GM13976 (cell line): ENCODE measurements around the gene ARL10.

Experiments used
- DNase-seq: peaks from one replicate; pipeline ENCODE4 v3.0.0; 2012; ENCODE audit warnings: low spot score
- in situ Hi-C: fragments of 300-500 bp; cut with MboI; formaldehyde crosslinking; loops from one replicate; pipeline ENCODE4 v1.12.0; 2022; ENCODE audit warnings: low sequenced_read_pairs, mixed read lengths, inconsistent platforms; ENCODE audit not compliant: unreplicated experiment
- TF ChIP-seq, protein P1 (sequence below): IDR thresholded peaks from 2 replicates; pipeline ENCODE4 v1.5.1; 2012; ENCODE audit warnings: borderline replicate concordance, mild to moderate bottlenecking; ENCODE audit not compliant: insufficient read depth; ENCODE audit errors: extremely low read depth, missing control alignments, control extremely low read depth

The ARL10 gene

DNA sequence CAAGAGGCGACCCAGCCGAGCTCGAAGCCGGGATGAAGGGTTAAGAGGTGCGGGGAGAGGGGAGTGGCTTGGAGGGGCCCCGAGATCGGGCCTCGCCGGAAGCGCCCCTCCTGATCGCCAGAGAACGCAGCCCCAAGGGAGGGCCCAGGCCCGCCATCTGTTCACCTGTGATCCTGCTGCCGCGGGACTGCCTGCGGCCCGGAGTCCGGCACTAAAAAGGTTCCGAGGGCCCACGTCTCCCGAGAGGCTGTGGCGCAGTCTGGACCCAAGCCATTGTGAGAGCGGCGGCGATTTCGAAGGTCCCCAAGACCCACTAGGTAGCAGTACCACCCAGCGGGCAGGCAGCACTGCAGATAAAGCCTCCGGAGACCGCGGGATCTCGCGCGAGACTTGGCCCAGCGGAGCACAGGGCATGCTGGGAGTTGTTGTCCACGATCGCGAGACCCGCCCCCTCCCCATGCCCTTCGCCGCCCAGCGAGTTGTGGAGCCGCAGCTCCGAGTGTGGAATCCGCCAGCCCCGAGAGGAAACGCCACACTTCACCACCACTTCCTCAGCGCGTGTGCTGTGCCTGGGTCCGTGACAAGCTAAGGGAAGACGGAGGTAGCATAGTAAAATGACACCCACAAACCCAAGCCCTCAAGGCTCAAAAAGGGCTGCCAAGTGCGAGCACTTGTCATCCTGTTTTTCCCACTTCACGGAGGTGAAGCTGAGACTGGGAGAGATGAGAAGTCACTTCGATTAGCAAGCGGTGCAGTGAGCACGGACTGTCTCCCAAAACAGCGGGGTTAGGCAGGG is 3.7 kb upstream of the ARL10 start, which contains the start of gene KIAA1191:
Gene KIAA1191, minus strand, starts transcription at position 328 of the 796 bp plus-strand sequence. CDS start 2,256 bp downstream, outside the sequence.
- in situ Hi-C loops: no loop called here
- TF ChIP-seq, protein P1, sequence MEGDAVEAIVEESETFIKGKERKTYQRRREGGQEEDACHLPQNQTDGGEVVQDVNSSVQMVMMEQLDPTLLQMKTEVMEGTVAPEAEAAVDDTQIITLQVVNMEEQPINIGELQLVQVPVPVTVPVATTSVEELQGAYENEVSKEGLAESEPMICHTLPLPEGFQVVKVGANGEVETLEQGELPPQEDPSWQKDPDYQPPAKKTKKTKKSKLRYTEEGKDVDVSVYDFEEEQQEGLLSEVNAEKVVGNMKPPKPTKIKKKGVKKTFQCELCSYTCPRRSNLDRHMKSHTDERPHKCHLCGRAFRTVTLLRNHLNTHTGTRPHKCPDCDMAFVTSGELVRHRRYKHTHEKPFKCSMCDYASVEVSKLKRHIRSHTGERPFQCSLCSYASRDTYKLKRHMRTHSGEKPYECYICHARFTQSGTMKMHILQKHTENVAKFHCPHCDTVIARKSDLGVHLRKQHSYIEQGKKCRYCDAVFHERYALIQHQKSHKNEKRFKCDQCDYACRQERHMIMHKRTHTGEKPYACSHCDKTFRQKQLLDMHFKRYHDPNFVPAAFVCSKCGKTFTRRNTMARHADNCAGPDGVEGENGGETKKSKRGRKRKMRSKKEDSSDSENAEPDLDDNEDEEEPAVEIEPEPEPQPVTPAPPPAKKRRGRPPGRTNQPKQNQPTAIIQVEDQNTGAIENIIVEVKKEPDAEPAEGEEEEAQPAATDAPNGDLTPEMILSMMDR: peak; percentile 41
- DNase-seq: peak; percentile 93

DNA sequence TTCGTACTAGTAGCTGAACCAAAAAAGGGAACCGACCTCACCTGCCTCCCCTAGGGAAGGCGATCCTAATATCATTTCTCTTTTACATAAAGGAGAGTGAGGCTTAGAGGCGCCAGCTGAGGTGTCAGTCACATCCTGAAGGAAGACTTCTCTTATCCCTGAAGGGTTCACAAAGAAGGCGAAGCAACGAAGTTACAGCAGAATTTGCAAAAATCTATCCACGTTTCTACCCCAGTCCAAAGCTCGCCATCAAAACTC is 3.1 kb upstream of the ARL10 start:
- in situ Hi-C loops: no loop called here
- TF ChIP-seq, protein P1: no peak
- DNase-seq: no peak

DNA sequence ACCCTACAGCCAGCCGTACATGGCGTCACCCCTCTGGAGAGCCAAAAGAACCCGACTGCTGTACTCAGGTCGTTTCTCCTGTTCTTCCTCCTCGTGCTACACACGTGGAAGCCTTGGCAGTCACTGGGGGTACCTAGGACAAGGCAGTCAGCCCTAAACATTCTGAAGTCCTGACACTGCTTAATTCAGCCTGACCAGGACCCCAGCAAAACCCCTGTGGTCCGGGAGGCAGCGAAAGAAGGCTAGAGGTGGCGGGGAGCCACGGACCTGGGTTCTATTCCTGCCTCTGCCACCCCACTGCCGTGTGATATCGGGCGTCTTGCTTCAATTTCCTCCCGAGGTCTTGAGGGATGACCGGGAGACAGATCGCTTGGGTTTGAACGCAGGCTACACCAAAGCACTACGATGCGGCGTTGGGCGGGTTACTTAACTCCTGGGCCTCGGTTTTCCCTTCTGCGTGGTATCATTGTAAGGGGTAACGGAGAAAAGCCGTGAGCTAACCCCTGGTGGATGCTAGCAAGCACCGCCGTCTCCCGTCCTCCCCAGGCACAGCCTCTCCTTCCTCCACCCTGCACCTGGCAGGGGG is 429 bp upstream of the ARL10 start:
- in situ Hi-C loops: no loop called here
- TF ChIP-seq, protein P1: no peak
- DNase-seq: no peak

DNA sequence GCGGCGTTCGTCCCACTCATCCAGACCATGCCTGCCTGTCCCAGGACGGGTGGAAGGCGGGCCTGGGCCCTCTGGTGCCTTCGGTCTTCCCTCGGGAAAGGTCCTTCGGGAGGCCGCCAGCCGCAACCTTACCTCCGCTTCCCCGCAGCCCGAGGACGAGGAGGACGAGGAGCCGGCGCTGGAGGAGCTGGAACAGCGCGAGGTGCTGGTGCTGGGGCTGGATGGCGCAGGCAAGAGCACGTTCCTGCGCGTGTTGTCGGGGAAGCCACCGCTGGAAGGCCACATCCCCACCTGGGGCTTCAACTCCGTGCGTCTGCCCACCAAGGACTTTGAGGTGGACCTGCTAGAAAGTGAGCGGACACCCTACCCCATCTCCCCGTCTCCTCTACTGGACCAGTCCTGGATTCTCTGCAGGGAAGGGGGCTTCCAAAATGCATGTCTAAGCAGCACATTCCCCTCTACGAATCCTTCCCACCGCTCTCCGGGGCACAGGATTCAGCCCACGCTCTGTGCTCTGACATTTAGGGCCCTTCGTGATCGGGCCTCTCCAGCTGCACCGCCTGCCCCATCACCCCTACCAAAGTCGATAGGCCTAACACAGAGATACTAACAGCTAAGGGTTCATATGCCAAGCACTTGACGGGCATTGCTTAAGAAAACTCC is 1.1 kb downstream of the ARL10 start:
- no peak for DNase-seq
- TF ChIP-seq, protein P1: no peak
- in situ Hi-C loops: no loop called here

DNA sequence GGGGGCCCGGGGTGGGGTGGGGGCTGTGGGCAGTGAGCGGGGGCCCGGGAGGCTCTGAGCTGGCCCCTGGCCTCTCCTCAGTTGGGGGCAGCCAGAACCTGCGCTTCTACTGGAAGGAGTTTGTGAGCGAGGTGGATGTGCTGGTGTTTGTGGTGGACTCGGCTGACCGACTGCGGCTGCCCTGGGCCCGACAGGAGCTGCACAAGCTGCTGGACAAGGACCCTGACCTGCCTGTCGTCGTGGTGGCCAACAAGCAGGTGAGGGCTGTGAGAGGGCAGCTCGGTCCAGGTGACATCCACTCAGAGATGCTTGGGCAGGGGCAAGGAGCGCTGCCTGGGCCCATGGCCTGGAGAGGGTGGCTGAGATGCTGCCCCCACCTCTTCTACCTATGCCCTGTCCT is 3.4 kb downstream of the ARL10 start:
- no peak for DNase-seq
- TF ChIP-seq, protein P1: no peak
- in situ Hi-C loops: no loop called here

DNA sequence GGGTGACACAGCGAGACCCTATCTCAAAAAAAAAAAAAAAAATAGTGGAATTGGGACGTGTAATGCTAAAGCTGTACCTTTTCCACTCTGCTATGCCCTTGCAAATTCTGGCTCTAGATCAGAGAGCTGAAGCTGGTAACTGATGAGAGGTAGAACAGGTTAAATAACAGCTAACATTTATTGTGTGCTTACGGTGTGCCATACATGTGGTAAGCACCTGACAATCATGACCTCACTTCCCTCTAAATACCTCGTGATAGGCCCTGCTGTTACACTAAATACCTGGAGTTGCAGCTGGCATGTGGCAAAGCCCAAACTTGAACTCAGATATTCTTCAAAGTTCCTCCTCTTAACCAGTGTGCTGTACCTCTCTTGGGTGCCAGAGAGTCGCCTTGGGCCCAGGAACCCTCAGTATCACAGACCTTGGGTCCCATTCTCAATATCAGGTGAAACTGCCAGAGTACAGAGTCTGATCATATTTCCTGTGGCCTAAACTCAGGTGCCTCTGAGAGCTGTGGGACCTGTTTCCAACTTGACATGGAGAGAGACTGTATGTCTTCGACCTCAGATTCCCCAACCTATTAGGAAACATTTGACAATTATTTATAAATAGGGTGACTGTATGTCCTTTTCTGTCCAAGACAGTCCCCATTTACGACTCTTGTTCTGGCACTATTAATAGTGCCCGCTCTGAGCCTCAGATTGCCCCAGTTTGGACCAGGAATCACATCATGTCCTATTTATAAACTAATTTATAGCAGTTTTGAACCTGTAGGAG is 4.8 kb downstream of the ARL10 start:
- DNase-seq: no peak
- TF ChIP-seq, protein P1: no peak
- in situ Hi-C loops: no loop called here
